Measurements from ENCODE around the gene TPD52L3.

Gene TPD52L3

GRCh38 chr9:6351737-6352136 is 23.6 kb downstream of the TPD52L3 start:
- no peak for TF ChIP-seq FOXP2 (optimal IDR thresholded peaks at IDR 0.05; ENCODE audit: control extremely low read depth, extremely low read length, insufficient read depth)
- no peak for TF ChIP-seq EZH2 (IDR thresholded peaks at IDR 0.05)
- no peak for TF ChIP-seq POLR2AphosphoS5 (IDR thresholded peaks at IDR 0.05; ENCODE audit: borderline replicate concordance, low read depth, low read length)
- Histone ChIP-seq H3K27ac (no peak overlapping the region), H3K4me3 (no peak overlapping the region), H3K9me3 (ENCODE audit: low read depth, low read length) (no peaks in the 10 kb centered on the region), H3K36me3 (ENCODE audit: insufficient read depth, low read length) (no peaks in the 10 kb centered on the region), H3K9ac (ENCODE audit: insufficient read length) (no peak overlapping the region)
- no peak for DNase-seq (ENCODE audit: low read depth, low spot score)

- peak; percentile 42 for DNase-seq (ENCODE audit: low read depth, low spot score)
- no peaks in the 10 kb centered on the region for H3K9me3 ChIP-seq (ENCODE audit: low read depth, low read length)
- no peak overlapping the region for H3K4me3 ChIP-seq
- H3K27ac ChIP-seq, result no peak overlapping the region
- no peak overlapping the region for H3K9ac ChIP-seq (ENCODE audit: insufficient read length)
- H3K36me3 ChIP-seq (ENCODE audit: insufficient read depth, low read length), result no peaks in the 10 kb centered on the region
- no peak for TF ChIP-seq FOXP2 (optimal IDR thresholded peaks at IDR 0.05; ENCODE audit: control extremely low read depth, extremely low read length, insufficient read depth)
- no peak for TF ChIP-seq EZH2 (IDR thresholded peaks at IDR 0.05)
- no peak for TF ChIP-seq POLR2AphosphoS5 (IDR thresholded peaks at IDR 0.05; ENCODE audit: borderline replicate concordance, low read depth, low read length)
These were observed 26.0 kb downstream of the TPD52L3 start for GRCh38 chr9:6354072-6354686.

- H3K4me3 ChIP-seq, result no peak overlapping the region
- no peak overlapping the region for H3K27ac ChIP-seq
- no peak for DNase-seq (ENCODE audit: low read depth, low spot score)
- no peaks in the 10 kb centered on the region for H3K36me3 ChIP-seq (ENCODE audit: insufficient read depth, low read length)
- no peak overlapping the region for H3K9ac ChIP-seq (ENCODE audit: insufficient read length)
- no peaks in the 10 kb centered on the region for H3K9me3 ChIP-seq (ENCODE audit: low read depth, low read length)
- TF ChIP-seq POLR2AphosphoS5 (IDR thresholded peaks at IDR 0.05; ENCODE audit: borderline replicate concordance, low read depth, low read length) (no peak), FOXP2 (optimal IDR thresholded peaks at IDR 0.05; ENCODE audit: control extremely low read depth, extremely low read length, insufficient read depth) (no peak), EZH2 (IDR thresholded peaks at IDR 0.05) (no peak)
These were observed 27.6 kb downstream of the TPD52L3 start for GRCh38 chr9:6355728-6356127.

GRCh38 chr9:6356441-6356840 is 28.3 kb downstream of the TPD52L3 start:
- H3K9me3 ChIP-seq (ENCODE audit: low read depth, low read length), result no peaks in the 10 kb centered on the region
- no peak for DNase-seq (ENCODE audit: low read depth, low spot score)
- no peaks in the 10 kb centered on the region for H3K36me3 ChIP-seq (ENCODE audit: insufficient read depth, low read length)
- H3K27ac ChIP-seq, result no peak overlapping the region
- no peak overlapping the region for H3K4me3 ChIP-seq
- no peak for TF ChIP-seq EZH2 (IDR thresholded peaks at IDR 0.05)
- TF ChIP-seq FOXP2 (optimal IDR thresholded peaks at IDR 0.05; ENCODE audit: control extremely low read depth, extremely low read length, insufficient read depth), result no peak
- TF ChIP-seq POLR2AphosphoS5 (IDR thresholded peaks at IDR 0.05; ENCODE audit: borderline replicate concordance, low read depth, low read length), result no peak
- H3K9ac ChIP-seq (ENCODE audit: insufficient read length), result no peak overlapping the region

- no peak for TF ChIP-seq POLR2AphosphoS5 (IDR thresholded peaks at IDR 0.05; ENCODE audit: borderline replicate concordance, low read depth, low read length)
- no peak for TF ChIP-seq EZH2 (IDR thresholded peaks at IDR 0.05)
- TF ChIP-seq FOXP2 (optimal IDR thresholded peaks at IDR 0.05; ENCODE audit: control extremely low read depth, extremely low read length, insufficient read depth), result no peak
- no peaks in the 10 kb centered on the region for H3K36me3 ChIP-seq (ENCODE audit: insufficient read depth, low read length)
- no peak for DNase-seq (ENCODE audit: low read depth, low spot score)
These were observed 28.7 kb downstream of the TPD52L3 start for GRCh38 chr9:6356904-6357303.

GRCh38 chr9:6367128-6367890 is 39.1 kb downstream of the TPD52L3 start:
- H3K36me3 ChIP-seq (ENCODE audit: insufficient read depth, low read length), result no peaks in the 10 kb centered on the region
- no peak for TF ChIP-seq EZH2 (IDR thresholded peaks at IDR 0.05)
- no peak for TF ChIP-seq FOXP2 (optimal IDR thresholded peaks at IDR 0.05; ENCODE audit: control extremely low read depth, extremely low read length, insufficient read depth)
- no peak for TF ChIP-seq POLR2AphosphoS5 (IDR thresholded peaks at IDR 0.05; ENCODE audit: borderline replicate concordance, low read depth, low read length)
- no peak overlapping the region for H3K9ac ChIP-seq (ENCODE audit: insufficient read length)
- no peak for DNase-seq (ENCODE audit: low read depth, low spot score)
- H3K27ac ChIP-seq, result no peak overlapping the region
- H3K4me3 ChIP-seq, result no peak overlapping the region
- H3K9me3 ChIP-seq (ENCODE audit: low read depth, low read length), result no peaks in the 10 kb centered on the region

More at GRCh38 chr9:6356904-6357303, 28.7 kb downstream of the TPD52L3 start:
- no peak overlapping the region for H3K4me3 ChIP-seq
- no peaks in the 10 kb centered on the region for H3K9me3 ChIP-seq (ENCODE audit: low read depth, low read length)
- no peak overlapping the region for H3K9ac ChIP-seq (ENCODE audit: insufficient read length)
- no peak overlapping the region for H3K27ac ChIP-seq

- Histone ChIP-seq H3K9ac (ENCODE audit: insufficient read length) (no peak overlapping the region), H3K4me3 (no peak overlapping the region), H3K27ac (no peak overlapping the region), H3K9me3 (ENCODE audit: low read depth, low read length) (no peaks in the 10 kb centered on the region), H3K36me3 (ENCODE audit: insufficient read depth, low read length) (no peaks in the 10 kb centered on the region)
- no peak for DNase-seq (ENCODE audit: low read depth, low spot score)
- TF ChIP-seq POLR2AphosphoS5 (IDR thresholded peaks at IDR 0.05; ENCODE audit: borderline replicate concordance, low read depth, low read length) (no peak), EZH2 (IDR thresholded peaks at IDR 0.05) (no peak), FOXP2 (optimal IDR thresholded peaks at IDR 0.05; ENCODE audit: control extremely low read depth, extremely low read length, insufficient read depth) (no peak)
These were observed 40.7 kb downstream of the TPD52L3 start for GRCh38 chr9:6368831-6369230.
